GM18867 (cell line): Measurements from ENCODE around the gene TMEM91.

ENCODE experiments used
- ATAC-seq: cut with Tn5 transposase; IDR thresholded peaks from one replicate; pipeline ENCODE4 v1.9.1; 2021; ENCODE audit warnings: mild to moderate bottlenecking, moderate library complexity; ENCODE audit not compliant: unreplicated experiment

Gene TMEM91

GRCh38 chr19:41409288-41409687 is 33.0 kb downstream of the TMEM91 start:
- ATAC-seq = no peak

DNA sequence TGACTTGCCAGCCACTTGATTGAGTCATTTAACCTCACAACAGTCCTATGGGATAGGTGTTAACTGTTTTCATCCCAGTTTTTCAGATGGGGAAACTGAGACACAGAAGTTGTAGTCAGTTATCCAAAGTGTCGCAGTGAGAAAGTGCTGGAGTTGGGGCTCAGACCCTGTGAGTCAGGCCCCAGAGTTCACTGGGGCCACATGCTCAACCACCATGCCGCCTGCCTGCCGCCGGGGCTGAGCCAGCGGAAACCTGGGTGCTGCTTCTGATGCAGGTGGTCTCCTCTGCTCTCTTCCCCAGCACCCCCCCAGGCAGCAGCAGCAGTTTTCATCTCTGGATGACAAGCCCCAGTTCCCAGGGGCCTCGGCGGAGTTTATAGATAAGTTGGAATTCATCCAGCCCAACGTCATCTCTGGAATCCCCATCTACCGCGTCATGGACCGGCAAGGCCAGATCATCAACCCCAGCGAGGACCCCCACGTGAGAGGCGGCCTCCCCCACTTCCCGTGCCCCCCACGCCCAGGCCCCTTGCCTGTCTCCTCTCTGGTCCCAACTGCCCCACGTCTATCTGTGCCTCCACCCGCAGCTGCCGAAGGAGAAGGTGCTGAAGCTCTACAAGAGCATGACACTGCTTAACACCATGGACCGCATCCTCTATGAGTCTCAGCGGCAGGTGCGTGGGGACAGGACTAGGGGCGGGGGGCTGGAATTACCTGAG is 34.2 kb downstream of the TMEM91 start:
- no peak for ATAC-seq

- no peak for ATAC-seq
Observed at GRCh38 chr19:41411100-41411967, 35.0 kb downstream of the TMEM91 start.

- ATAC-seq = no peak
Observed at GRCh38 chr19:41411968-41412265, 35.6 kb downstream of the TMEM91 start.

- no peak for ATAC-seq
Observed at GRCh38 chr19:41412953-41413352, 36.6 kb downstream of the TMEM91 start.

GRCh38 chr19:41413947-41414346 is 37.6 kb downstream of the TMEM91 start:
- no peak for ATAC-seq

GRCh38 chr19:41414461-41414860 is 38.1 kb downstream of the TMEM91 start:
- no peak for ATAC-seq

DNA sequence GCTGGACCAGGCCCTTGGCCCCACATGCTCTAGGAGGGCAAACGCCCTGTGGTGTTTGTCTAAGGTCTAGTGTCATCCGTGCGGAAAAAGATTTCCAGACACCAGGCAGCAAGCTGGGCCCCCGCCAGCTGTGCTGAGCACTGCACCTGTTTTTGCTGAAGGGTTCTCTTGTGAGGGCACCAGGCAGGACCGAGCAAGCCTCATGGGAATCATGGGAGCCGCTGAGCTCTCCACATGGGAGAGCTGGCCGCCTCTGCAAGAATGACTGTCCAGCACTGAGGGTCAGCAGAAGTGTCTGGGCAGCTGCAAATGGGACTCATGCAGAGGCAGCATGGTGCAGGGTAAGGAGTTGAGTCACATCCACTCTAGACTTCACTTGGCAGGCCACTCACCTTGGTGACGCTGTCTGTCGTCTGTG is 38.8 kb downstream of the TMEM91 start:
- ATAC-seq = no peak

GRCh38 chr19:41416194-41416674 is 39.9 kb downstream of the TMEM91 start:
- no peak for ATAC-seq

DNA sequence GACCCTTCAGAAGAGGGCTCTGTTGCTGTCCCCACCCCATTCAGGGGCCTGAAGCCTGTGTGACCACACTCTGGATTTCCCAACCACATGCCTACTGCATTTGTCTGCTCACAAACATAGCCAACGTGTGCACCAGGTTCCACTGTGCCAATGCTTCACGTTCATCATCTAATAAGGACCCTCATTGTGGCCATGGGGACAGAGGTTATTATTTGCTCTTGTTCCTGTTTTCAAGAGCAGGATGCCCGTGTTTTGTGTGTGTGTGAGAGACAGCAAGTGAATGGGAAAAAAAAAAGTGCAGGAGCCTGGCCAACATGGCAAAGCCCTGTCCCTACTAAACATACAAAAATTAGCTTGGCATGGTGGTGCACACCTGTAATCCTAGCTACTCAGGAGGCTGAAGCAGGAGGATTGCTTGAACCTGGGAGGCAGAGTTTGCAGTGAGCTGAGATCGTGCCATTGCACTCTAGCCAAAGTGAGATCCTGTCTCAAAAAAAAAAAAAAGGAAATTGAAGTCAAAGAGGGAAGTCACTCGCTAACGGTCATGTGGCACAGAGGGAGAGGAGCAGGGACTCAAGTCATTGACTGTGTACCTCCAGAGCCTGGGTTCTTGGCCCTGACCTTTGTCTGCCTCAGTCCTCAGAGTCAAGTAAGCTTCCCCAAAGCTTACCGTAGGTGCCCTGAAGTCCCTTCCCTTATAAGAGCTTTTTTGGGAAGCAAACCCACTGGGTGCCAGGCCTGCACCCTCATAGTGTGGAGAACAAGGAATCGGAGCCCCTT is 44.0 kb downstream of the TMEM91 start:
- no peak for ATAC-seq

DNA sequence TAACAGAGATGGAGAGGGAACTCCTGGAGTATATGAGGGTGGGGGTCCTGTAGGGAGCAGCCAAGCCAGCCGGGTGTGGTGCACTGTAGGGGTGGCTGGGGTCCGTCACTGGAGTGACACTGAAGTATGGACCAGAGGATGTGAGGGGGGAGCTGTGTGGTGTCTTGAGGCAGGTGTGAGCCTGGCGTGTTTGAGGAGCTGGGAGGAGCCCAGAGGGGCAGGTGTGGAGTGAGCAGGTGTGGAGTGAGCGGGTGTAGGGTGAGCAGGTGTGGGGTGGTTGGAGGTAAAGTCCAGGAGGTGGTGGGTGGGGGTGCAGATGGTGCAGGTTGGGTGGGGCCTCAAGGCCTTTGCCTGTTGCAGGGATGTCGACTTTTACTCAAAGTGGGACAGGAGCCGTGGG is 45.0 kb downstream of the TMEM91 start:
- no peak for ATAC-seq

DNA sequence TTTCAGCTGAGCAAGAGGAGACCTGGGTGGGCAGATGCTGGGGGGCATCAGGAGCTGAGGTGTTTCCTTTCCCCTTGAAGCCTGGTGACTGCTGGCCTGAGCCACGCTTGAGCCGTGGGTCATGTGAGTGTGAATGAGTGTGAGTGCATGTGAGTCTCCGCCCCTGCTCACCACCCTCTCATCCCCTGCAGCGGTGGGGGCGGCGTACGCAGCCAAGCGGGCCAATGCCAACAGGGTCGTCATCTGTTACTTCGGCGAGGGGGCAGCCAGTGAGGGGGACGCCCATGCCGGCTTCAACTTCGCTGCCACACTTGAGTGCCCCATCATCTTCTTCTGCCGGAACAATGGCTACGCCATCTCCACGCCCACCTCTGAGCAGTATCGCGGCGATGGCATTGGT is 45.6 kb downstream of the TMEM91 start:
- no peak for ATAC-seq

- no peak for ATAC-seq
Observed at GRCh38 chr19:41422456-41422855, 46.1 kb downstream of the TMEM91 start.

- ATAC-seq = no peak
Observed at GRCh38 chr19:41422955-41423354, 46.6 kb downstream of the TMEM91 start.

DNA sequence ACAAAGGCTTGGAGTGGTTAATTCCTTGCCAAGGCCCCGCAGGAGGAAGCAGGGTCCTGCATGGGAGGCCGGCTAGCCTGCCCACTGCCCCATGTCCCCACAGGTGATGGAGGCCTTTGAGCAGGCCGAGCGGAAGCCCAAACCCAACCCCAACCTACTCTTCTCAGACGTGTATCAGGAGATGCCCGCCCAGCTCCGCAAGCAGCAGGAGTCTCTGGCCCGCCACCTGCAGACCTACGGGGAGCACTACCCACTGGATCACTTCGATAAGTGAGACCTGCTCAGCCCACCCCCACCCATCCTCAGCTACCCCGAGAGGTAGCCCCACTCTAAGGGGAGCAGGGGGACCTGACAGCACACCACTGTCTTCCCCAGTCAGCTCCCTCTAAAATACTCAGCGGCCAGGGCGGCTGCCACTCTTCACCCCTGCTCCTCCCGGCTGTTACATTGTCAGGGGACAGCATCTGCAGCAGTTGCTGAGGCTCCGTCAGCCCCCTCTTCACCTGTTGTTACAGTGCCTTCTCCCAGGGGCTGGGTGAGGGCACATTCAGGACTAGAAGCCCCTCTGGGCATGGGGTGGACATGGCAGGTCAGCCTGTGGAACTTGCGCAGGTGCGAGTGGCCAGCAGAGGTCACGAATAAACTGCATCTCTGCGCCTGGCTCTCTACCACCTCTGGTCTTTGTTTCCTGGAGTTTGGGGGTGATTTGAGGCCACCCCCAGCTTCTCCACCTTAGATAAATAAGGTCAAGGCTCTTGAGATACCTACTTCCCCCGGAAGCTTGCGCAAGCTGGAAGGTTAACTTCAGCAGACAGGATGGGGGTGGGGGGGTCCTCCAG is 48.2 kb downstream of the TMEM91 start:
- ATAC-seq = no peak

- ATAC-seq = no peak
Observed at GRCh38 chr19:41425174-41426115, 49.1 kb downstream of the TMEM91 start.

DNA sequence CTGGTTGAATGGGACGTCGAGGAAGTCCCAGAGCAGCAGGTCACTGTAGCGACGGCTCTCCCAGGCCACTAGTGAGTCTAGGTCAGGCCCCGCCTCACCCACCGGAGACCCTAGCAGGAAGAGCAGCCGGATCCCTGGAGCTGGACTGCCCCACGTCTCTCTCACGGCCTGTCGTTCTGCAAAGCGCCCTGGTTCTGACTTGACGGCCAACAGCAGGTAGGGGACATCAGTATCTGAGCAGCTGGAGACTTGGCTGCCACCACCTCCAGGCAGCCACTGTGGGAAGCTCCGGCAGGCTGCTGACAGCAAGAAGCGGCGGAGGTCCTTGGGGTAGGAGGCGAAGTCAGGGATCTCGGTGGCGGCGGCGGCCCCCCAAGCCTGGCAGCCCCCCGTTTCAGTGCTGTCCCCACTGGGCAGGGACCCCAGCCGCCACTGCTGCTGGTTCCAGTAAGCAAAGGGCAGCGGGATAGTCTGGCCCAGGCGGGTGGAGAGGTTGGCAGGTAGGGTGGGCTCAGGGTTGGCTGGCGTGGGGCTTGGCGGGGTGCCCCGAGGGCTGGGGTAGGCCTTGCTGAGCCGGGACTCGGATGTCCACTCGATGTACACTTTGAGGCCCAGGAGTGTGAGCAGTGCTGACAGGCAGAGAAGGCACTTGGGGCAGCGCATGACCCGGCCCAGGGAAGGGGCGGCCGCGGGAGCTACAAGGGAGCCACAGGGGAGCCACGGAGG is 49.9 kb downstream of the TMEM91 start:
- no peak for ATAC-seq

- no peak for ATAC-seq
Observed at GRCh38 chr19:41426952-41427646, 50.8 kb downstream of the TMEM91 start, which contains the start of gene B3GNT8. Gene B3GNT8, minus strand, starts transcription at chr19:41427374. Its CDS starts 596 bp downstream, at chr19:41426778.
